Right lobe of liver (tissue), 4 donors: ENCODE results near the gene ZXDC.

ENCODE experiments used
- POLR2A ChIP-seq: fragments of 450-650 bp; IDR thresholded peaks from one replicate; pipeline ENCODE4 v1.6.1; 2017; ENCODE audit warnings: antibody characterized with exemption, mild to moderate bottlenecking
- TF ChIP-seq, protein P1 (sequence below), 4 donors: fragments of 200-600 bp in 3 of 4; fragments of 450-650 bp in 1 of 4; IDR thresholded peaks; one replicate each; pipeline versions ENCODE4 v1.5.1 to v1.8.0; 2016 to 2022; ENCODE audit warnings: antibody characterized with exemption in 4 of 4, mild to moderate bottlenecking in 2 of 4
- donor health status: DM: no; HTN: no; CAD: no.
- donor health status: DM: no; HTN: no; CAD: no.
- donor health status: DM: no; HTN: yes; CAD: no.

DNA sequence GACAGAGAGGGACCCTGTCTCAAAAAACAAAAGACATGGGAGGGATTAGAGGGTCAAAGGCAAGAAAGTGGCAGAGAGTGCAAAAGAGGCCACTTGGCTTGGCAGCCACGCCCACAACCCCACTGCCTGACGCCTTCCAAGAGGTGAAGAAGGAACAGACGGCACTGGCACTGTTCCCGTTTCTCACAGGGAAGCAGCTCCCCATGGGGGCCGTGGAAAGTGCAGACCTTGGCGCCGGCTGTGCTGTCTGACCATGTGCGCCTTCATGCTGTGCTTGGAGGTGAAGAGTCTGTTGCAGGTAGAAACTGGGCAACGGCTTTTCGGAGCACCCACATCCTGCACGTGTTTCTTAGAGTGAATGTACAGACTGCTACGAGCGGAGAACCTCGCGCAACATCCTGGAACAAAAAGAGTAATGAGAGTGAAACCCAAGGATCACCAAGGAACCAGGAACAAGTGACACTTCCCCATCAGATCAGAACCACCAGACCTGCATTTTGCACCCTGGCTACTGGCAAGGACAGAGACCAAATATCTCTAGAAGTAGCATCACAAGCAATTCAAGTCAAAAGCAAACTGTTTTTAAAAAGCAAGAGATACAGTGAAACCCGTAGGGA is 9.7 kb downstream of the ZXDC start:
- TF ChIP-seq, protein P1, sequence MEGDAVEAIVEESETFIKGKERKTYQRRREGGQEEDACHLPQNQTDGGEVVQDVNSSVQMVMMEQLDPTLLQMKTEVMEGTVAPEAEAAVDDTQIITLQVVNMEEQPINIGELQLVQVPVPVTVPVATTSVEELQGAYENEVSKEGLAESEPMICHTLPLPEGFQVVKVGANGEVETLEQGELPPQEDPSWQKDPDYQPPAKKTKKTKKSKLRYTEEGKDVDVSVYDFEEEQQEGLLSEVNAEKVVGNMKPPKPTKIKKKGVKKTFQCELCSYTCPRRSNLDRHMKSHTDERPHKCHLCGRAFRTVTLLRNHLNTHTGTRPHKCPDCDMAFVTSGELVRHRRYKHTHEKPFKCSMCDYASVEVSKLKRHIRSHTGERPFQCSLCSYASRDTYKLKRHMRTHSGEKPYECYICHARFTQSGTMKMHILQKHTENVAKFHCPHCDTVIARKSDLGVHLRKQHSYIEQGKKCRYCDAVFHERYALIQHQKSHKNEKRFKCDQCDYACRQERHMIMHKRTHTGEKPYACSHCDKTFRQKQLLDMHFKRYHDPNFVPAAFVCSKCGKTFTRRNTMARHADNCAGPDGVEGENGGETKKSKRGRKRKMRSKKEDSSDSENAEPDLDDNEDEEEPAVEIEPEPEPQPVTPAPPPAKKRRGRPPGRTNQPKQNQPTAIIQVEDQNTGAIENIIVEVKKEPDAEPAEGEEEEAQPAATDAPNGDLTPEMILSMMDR (IDR thresholded peaks at IDR 0.05): no peak
- TF ChIP-seq POLR2A: no peak
